ENCODE measurements around the gene ARF1.

The ARF1 gene

GRCh38 chr1:228142701-228143136 is 60.2 kb downstream of the ARF1 start:
- Histone ChIP-seq H3K27me3 (ENCODE audit: insufficient read depth, low read depth) (no peaks in the 10 kb centered on the region), H2AFZ (ENCODE audit: low read depth) (no peak overlapping the region), H3K4me1 (ENCODE audit: low read depth, poor library complexity, severe bottlenecking) (peaks cover 17% of the 10 kb centered on the region), H4K20me1 (ENCODE audit: insufficient read depth) (no peaks in the 10 kb centered on the region; the same call in 1 of the 2 replicates), H3K36me3 (ENCODE audit: insufficient read depth) (no peaks in the 10 kb centered on the region), H3K9ac (no peak overlapping the region), H3K79me2 (ENCODE audit: insufficient read depth, low read depth) (peaks cover 65% of the 10 kb centered on the region), H3K4me3 (IDR thresholded peaks at IDR 0.05; ENCODE audit: insufficient read depth, low read depth, low read length) (no peak overlapping the region), H3K4me2 (peak overlapping the region; percentile 96; the same call in 1 of the 2 replicates), H3K27ac (no peak overlapping the region)
- TF ChIP-seq, protein P1, sequence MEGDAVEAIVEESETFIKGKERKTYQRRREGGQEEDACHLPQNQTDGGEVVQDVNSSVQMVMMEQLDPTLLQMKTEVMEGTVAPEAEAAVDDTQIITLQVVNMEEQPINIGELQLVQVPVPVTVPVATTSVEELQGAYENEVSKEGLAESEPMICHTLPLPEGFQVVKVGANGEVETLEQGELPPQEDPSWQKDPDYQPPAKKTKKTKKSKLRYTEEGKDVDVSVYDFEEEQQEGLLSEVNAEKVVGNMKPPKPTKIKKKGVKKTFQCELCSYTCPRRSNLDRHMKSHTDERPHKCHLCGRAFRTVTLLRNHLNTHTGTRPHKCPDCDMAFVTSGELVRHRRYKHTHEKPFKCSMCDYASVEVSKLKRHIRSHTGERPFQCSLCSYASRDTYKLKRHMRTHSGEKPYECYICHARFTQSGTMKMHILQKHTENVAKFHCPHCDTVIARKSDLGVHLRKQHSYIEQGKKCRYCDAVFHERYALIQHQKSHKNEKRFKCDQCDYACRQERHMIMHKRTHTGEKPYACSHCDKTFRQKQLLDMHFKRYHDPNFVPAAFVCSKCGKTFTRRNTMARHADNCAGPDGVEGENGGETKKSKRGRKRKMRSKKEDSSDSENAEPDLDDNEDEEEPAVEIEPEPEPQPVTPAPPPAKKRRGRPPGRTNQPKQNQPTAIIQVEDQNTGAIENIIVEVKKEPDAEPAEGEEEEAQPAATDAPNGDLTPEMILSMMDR (conservative IDR thresholded peaks at IDR 0.05; ENCODE audit: low read depth, low read length), result no peak

- Histone ChIP-seq H3K36me3 (ENCODE audit: insufficient read depth) (no peaks in the 10 kb centered on the region), H3K4me1 (ENCODE audit: low read depth, poor library complexity, severe bottlenecking) (peaks cover 17% of the 10 kb centered on the region), H3K4me3 (IDR thresholded peaks at IDR 0.05; ENCODE audit: insufficient read depth, low read depth, low read length) (no peak overlapping the region), H3K79me2 (ENCODE audit: insufficient read depth, low read depth) (peaks cover 65% of the 10 kb centered on the region), H3K4me2 (no peak overlapping the region), H3K27me3 (ENCODE audit: insufficient read depth, low read depth) (no peaks in the 10 kb centered on the region), H2AFZ (ENCODE audit: low read depth) (no peak overlapping the region), H3K9ac (no peak overlapping the region), H4K20me1 (ENCODE audit: insufficient read depth) (no peaks in the 10 kb centered on the region; the same call in 1 of the 2 replicates), H3K27ac (no peak overlapping the region)
- TF ChIP-seq, protein P1 (conservative IDR thresholded peaks at IDR 0.05; ENCODE audit: low read depth, low read length), result no peak
Measured at GRCh38 chr1:228143480-228144192, 61.1 kb downstream of the ARF1 start.

- Histone ChIP-seq H3K4me2 (no peak overlapping the region), H3K27me3 (ENCODE audit: insufficient read depth, low read depth) (no peaks in the 10 kb centered on the region), H4K20me1 (ENCODE audit: insufficient read depth) (no peaks in the 10 kb centered on the region; the same call in 1 of the 2 replicates), H3K4me1 (ENCODE audit: low read depth, poor library complexity, severe bottlenecking) (peaks cover 17% of the 10 kb centered on the region), H3K27ac (no peak overlapping the region), H3K36me3 (ENCODE audit: insufficient read depth) (no peaks in the 10 kb centered on the region), H3K4me3 (IDR thresholded peaks at IDR 0.05; ENCODE audit: insufficient read depth, low read depth, low read length) (no peak overlapping the region), H3K79me2 (ENCODE audit: insufficient read depth, low read depth) (peaks cover 65% of the 10 kb centered on the region), H2AFZ (ENCODE audit: low read depth) (no peak overlapping the region), H3K9ac (no peak overlapping the region)
- TF ChIP-seq, protein P1 (conservative IDR thresholded peaks at IDR 0.05; ENCODE audit: low read depth, low read length), result no peak
Measured at GRCh38 chr1:228144193-228144992, 61.9 kb downstream of the ARF1 start.

DNA sequence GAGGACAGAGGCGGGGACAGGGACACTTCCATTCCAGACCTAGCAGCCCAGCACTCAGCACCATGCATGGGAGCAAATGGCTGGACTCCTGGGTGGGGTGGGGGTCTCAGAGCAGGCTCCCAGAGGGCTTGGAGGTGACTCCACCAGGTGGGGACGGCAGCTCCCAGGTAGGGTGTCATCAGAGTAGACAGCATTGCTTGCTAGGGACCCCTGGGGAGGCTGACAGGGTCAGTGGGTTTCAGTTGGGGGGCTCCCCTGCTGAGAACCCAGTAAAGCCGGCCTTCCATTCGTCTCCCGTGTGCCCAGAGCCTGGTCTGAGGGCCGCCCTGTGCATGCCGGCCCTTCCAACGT is 62.5 kb downstream of the ARF1 start:
- H3K79me2 ChIP-seq (ENCODE audit: insufficient read depth, low read depth), result peaks cover 65% of the 10 kb centered on the region
- no peak overlapping the region for H3K27ac ChIP-seq
- no peaks in the 10 kb centered on the region for H3K27me3 ChIP-seq (ENCODE audit: insufficient read depth, low read depth)
- no peak overlapping the region for H3K4me2 ChIP-seq
- no peak overlapping the region for H2AFZ ChIP-seq (ENCODE audit: low read depth)
- no peaks in the 10 kb centered on the region for H3K36me3 ChIP-seq (ENCODE audit: insufficient read depth)
- TF ChIP-seq, protein P1 (conservative IDR thresholded peaks at IDR 0.05; ENCODE audit: low read depth, low read length), result no peak
- peaks cover 17% of the 10 kb centered on the region for H3K4me1 ChIP-seq (ENCODE audit: low read depth, poor library complexity, severe bottlenecking)
- no peak overlapping the region for H3K9ac ChIP-seq
- no peaks in the 10 kb centered on the region; the same call in 1 of the 2 replicates for H4K20me1 ChIP-seq (ENCODE audit: insufficient read depth)
- H3K4me3 ChIP-seq (IDR thresholded peaks at IDR 0.05; ENCODE audit: insufficient read depth, low read depth, low read length), result no peak overlapping the region
